ENCODE data around the gene M1AP.

GRCh38 chr2:74554820-74555531, 93.2 kb downstream of the M1AP start:
- TF ChIP-seq, protein P1, sequence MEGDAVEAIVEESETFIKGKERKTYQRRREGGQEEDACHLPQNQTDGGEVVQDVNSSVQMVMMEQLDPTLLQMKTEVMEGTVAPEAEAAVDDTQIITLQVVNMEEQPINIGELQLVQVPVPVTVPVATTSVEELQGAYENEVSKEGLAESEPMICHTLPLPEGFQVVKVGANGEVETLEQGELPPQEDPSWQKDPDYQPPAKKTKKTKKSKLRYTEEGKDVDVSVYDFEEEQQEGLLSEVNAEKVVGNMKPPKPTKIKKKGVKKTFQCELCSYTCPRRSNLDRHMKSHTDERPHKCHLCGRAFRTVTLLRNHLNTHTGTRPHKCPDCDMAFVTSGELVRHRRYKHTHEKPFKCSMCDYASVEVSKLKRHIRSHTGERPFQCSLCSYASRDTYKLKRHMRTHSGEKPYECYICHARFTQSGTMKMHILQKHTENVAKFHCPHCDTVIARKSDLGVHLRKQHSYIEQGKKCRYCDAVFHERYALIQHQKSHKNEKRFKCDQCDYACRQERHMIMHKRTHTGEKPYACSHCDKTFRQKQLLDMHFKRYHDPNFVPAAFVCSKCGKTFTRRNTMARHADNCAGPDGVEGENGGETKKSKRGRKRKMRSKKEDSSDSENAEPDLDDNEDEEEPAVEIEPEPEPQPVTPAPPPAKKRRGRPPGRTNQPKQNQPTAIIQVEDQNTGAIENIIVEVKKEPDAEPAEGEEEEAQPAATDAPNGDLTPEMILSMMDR (IDR thresholded peaks at IDR 0.05): no peak
- TF ChIP-seq POLR2A (IDR thresholded peaks at IDR 0.05): no peak

All from heart left ventricle (tissue), 13 donors.